DMS114 treated with DMSO at 0.1 percent for 48 hours (cell line): ENCODE data around the gene HMOX1.
A peak's percentile ranks its signal among the peaks of the same experiment; 100 is the strongest.

Experiments
- DNase-seq: peaks from one replicate; lab custom pipeline; 2025; ENCODE audit not compliant: unreplicated experiment; lab: John Stamatoyannopoulos, UW

The HMOX1 gene, protein sequence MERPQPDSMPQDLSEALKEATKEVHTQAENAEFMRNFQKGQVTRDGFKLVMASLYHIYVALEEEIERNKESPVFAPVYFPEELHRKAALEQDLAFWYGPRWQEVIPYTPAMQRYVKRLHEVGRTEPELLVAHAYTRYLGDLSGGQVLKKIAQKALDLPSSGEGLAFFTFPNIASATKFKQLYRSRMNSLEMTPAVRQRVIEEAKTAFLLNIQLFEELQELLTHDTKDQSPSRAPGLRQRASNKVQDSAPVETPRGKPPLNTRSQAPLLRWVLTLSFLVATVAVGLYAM

DNA sequence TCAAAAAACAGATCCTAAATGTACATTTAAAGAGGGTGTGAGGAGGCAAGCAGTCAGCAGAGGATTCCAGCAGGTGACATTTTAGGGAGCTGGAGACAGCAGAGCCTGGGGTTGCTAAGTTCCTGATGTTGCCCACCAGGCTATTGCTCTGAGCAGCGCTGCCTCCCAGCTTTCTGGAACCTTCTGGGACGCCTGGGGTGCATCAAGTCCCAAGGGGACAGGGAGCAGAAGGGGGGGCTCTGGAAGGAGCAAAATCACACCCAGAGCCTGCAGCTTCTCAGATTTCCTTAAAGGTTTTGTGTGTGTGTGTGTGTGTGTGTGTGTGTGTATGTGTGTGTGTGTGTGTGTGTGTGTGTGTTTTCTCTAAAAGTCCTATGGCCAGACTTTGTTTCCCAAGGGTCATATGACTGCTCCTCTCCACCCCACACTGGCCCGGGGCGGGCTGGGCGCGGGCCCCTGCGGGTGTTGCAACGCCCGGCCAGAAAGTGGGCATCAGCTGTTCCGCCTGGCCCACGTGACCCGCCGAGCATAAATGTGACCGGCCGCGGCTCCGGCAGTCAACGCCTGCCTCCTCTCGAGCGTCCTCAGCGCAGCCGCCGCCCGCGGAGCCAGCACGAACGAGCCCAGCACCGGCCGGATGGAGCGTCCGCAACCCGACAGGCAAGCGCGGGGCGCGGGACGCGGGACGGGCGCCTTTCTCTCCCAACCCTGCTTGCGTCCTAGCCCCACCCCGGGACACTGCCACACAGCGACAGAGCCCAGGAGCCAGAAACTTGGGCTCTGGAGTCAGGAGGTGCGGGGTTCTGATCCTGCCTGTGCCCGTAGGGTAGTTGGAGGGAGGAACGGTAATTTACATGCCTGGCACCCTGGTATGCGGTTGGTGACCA, at the start of gene HMOX1:
TSS of gene HMOX1 (plus strand) at position 560 of the 887 bp plus-strand sequence. CDS start at position 638, 78 bp downstream.
- peak; percentile 62 for DNase-seq

DNA sequence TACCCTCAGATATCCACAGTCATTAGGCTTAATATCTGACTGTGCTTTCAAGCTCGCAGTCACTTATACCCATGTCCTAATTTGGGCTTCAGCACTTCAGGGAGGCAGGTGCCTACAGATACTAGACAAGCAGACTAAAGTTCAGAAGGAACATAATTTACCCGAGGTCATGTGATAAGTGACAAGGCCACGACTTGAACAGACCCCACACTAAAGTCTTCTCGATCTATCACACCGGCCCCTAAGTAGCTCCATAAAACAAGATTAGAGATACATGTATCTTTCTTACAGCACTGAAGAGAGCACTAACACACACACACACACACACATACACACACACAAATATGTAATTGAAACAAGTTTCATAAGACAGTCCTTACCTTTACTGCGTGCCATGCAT, 48.6 kb upstream of the HMOX1 start:
- no peak for DNase-seq

DNA sequence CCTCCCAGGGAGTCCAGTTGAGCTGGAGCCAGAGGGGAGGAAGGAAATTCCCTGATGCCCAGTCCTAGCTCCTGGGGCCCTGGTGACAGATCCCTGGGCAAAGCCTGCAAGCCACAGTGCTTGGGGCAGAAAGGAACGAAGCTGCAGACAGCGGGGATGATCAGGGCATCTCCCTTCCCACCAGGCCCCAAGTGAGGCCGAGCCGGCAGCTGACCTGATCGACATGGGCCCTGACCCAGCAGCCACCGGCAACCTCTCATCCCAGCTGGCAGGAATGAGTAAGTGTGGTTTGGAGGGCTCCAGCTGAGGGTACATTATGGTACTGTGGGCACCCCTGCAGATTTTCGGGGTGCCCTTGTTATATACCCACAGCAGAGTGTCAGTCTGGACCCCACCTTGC, 47.7 kb upstream of the HMOX1 start:
- no peak for DNase-seq

DNA sequence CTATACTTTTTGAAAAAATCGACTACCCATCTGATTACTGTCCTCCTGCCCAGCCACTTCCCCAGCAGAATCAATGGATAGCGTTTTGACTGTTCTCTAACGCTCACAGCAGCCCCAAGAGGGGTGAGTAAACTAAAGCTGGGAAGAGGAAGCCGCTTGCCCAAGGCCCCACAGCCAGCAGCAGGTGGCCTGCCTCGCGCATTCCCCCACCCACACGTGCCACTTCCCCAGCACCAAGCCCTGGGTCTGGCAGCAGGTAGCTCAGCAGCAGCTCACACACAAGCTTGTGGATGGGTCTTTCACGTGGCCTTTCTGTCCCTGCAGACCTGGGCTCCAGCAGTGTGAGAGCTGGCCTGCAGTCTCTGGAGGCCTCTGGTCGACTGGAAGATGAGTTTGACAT, 46.9 kb upstream of the HMOX1 start:
- no peak for DNase-seq

DNA sequence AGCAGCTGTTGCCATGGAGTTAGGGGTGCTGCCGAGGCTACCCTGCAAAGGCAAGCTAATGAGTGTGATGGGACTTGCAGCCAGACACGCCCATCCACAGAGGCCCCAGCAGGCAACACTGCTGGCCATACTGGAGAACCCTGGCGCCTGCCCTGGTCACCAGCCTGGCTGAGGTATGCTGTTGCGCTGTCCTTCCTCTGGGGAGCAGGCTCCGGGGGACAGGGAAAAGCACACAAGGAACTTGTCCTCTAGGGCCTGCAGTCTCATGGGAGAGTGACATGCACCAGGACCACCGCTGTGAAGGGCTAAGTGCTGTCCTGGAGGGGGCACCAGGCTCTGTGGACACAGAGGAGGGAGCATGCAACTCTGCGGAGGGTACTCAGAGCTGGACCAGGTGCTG, 45.4 kb upstream of the HMOX1 start:
- DNase-seq: no peak

DNA sequence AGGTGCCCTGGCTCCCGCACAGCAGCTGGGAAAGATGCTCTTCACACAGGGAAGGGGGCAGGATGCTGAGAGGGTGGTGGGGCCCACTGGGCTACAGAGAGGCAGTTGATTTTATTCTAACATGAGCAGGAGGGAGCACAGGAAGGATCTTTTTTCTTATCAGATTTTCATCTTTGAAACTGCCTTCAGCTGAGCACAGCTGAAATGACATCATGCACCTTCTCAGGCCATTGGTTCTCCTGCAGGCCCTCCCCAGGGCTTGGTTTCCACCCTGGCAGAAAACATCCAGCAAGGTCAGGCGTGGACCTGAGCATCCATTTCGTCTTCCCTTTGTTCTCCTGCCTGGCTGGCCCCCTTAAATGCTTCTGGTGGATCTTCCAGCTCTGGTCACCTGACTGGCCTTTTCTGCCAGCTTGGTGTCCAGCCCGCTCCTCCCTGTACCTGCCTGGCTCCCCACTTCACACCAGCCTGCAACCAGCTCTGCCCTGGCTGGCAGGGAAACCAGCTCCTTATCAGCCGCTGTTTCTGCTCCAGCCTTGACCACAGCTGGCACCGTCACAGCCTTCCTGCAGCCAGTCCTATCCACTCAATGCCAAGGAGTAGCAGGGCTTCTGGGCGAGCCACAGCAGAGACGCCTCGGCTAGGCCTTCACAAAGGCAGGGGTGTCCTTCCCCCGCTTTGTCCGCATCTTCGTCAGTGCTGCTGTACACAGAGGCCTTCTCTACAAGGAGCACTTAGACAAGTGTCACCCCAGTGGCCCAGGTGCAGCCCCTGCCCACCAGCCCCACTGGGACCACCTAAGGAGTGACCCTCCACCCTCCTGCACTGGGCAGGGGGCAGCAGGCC, 44.7 kb upstream of the HMOX1 start:
- no peak for DNase-seq

DNA sequence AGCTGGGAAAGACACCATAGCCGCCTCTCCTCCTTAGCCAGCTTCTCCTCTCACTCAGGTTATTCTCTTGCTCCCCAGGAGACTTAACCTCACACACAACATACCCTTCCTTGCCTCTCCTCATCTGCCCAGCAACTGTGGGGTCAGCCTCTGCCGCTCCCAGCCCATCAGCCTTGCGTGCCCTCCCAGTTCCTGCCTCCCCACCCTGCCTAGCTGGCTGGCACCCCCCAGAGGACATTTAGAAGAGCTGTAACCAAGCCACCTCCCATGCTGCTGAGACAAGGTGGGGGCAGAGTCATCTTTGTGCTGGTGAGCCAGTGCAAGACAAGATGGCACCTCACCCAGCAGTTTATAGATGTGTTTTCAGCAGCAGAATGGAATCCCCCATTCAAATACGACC, 43.0 kb upstream of the HMOX1 start:
- no peak for DNase-seq

DNA sequence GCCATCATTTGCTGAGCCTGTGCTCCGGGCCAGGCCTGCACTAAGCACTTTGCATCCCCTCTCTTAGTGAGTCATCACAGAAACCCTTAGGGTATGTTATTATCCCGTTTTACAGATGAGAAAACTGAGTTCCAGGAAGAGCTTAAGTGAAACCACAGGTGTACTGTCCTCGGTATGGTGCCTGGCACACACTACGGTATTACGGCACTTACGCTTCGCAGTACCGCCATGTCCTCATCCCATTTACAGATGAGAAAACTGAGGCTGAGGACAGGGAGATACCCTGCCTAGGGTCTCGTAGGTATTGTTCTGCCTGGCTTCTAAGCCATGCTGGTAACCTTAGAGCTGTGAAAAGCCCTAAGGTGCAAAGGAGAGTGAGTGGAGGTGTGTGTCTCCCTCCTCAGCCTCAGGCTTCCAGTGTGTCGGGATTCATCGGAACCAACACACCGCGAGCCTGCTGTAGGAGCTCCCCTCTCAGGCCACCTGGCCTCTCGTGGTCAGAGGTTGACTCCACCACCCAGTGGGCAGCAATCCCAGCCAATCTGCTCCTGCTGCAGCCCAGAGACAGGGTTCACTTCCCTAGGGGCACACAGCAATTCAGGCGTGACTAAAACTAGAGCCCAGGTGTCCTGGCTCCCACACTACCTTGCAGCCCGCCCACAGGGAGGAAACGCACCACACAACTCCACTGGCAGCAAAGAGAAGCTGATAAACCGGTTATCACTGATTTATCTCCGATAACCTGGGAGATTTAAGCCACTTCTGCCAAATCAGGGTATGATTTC, 39.6 kb upstream of the HMOX1 start:
- no peak for DNase-seq

DNA sequence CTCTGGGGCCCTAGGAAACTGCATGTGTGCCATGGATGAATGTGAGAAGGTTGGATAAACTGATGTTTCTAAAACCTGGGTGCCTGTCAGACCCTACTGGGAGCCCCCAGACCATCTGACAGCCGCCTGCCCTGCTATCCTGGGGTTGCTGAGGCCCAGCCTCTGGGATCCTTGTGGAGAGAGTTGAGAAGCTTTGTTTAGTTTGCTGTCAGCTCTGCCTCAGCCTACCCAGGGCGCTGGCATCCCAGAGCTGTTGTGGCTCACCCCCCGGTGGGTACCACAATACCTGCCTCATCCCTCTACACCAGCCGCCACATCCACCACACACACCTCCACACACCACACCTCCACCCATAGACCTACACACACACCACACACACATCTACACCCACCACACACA, 38.5 kb upstream of the HMOX1 start:
- no peak for DNase-seq

DNA sequence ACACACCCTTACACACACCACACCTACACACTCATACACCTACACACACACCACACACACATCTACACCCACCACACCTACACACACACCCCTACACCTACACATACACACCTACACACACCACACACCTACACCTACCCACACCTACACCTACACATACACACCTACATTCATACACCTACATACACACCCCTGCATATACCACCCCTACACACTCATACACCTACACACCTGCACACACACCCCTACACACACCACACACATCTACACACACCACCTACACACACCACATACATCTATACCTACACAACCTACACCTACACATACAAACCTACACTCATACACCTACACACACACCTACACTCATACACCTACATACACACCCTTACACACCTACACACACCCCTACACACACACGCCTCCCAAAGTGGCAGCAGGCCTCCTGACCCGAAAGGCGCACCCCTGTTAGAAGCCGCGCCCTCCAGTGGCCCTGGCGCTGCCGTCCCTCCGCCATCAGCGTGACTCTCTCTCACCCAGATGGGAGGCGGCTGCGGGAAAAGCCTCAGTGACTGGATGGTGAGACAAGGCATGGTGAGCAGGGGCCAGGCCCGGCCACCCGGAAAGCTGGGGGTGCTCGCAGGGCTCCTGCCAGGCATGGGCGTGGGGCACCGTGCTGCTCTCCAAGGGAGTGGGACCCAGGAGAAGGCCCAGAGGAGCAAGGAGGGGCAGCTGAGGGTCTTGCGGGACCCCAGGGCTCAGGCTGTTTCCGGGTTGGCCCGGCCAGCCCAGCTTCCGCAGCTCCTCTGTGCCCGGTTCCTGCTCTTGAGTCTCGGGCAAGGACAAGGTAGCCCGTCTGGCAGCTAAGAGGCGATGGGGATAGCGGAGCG, 37.0 kb upstream of the HMOX1 start:
- DNase-seq: no peak

DNA sequence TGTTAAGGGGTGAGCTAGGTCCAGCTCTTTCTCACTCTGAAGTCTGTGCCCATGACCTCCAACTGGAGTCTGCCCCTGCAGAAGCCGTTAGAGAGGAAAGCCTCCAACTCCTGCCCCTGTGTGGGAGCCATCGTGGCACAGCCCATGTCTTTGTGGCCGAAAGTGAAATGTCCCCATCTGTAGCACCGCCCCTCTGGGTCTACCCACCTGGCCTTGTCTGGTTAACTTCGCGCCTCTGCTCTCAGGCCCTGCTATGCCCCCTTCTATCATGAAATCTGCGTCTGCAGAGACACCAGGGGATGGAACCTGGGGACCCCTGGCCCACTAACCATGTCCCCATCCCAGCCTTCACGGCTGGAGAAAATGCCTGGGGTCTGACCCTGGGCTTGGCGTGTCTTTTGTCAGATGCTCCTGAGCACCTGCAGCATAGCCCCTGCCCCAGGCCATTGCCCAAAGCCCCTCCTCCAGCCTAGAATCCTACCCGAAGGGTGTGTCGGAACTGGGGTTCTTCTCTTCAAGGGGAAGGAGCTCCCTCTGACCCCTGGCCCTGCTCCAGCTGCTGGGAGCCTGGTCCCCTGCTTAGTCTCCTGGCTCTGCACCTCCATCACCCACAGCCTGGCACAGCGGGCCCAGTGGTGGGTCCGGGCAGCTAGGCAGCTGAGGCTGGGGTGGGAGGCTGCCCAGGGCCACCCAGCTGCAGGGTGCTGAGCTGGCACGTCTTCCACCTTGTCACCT, 35.8 kb upstream of the HMOX1 start:
- DNase-seq: no peak

DNA sequence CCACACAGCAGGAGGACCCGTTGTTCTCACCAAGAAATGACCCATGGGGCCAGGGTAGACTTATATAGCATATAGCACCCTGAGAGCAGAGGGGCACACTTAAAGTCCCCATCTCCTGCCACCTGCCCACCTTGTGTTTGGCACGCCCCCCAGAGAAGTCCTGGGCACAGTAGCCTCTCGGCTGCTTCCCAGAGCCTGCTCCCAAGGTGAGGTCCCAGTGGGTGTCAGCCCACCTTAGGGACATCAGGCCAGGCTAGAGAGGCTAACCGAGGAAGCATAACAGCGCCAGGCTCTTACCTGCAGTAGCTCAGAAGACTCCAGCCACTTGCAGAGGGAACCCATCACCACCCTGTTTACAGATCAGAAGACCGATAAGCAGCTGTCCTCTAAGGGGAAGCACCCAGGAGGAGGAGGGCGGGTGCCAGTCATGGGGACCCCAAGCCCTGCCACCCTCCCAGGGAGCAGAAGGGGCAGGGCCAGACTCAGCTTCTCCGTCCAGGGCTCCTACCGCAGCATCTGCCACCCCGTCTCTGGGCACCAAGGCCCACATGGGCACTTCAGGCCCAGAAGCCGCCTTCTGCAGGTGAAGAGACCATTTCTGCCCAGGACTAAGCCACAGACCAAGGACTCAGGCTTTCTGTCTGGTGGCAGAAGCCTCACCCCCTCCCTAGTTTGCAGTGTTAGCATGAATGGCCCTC, 34.9 kb upstream of the HMOX1 start:
- no peak for DNase-seq

DNA sequence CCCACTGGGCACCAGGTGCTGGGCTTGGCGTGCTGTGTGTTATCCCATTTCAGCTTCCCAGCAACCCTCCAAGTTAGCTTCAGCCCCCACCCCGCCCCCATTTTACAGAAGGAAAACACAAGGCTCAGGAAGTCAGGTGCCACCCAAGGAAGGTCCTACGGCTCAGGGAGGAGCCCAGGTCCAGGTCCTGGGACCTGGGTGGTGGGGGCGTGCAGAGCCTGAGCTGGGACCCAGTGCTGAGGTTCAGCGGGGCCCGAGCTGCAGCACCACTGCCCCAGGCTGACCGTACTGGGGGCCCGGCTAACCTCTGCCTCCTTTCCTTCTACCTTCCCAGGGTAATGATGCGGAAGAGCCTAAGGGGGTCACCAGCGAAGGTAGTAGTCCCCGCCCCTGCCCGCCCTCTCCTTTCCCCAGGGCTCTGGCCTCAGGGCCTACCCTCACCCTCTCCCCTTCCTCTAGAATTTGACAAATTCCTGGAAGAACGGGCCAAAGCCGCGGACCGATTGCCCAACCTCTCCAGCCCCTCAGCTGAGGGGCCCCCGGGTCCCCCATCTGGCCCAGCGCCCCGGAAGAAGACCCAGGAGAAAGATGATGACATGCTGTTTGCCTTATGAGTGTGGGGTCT, 34.2 kb upstream of the HMOX1 start:
- DNase-seq: no peak

DNA sequence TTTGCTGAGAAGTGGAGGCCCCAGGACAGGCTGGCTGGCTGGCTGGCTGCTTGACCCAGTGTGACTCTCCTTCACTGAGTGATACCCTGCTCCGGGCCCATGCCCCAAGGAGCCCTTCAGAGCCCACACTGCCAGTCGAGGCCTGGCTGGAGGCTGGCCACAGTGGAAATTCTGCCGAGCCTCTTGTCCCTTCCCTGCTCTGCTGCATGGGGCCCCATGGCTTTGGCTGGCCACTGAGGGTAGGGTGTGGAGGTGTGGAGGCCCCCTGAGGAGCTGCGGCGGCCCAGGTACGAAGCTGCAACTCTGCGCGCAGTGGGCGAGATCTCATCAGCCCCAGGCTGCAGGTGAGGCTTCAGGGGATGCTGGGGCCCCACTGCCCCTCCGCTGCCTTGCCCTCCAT, 33.4 kb upstream of the HMOX1 start:
- DNase-seq: no peak

DNA sequence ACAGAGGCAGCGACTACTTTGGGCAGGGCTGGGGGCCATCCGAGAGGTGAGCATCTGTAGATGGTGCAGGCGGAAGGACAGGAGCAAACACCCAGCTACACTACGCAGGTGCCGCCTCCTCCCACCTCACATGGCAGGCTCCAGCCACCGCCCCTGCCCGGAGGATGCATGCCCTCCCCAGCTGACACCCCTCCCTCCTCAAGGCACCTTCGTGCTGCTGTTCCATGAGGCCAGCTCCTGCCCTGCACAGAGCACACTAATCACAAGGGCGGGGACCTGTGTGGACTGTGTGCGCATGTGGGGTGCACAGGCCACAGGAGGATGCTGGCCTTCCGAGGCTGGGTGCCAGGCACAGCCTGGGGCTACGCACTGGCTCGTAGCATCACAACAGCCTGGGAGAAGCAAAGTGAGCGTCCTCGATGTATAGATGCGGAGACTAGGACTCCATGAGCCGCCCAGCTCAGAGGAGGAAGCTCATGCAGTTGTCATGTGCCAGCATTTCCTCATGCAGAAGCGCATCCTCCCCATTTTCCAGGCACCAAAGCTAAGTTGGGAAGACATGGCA, 32.8 kb upstream of the HMOX1 start:
- DNase-seq: no peak

DNA sequence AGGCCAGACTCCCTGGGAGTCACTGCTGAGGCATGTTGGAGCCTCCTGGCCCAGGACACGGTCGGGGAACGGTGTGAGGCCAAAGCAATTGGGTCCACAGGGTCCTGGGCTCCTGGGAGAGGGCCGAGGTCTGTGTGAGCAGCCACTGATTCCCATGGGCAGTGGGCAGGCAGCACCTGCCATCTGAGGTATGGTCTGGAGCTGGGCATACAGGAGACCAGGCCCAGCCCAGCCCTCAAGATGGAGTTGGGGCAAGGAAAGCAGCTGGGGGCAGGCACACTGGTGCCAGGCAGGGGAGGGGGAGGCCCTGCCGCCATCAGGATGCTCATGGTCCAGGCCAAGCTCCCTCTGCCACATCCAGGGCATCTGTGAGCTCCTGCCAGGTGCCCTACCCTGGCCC, 32.2 kb upstream of the HMOX1 start:
- DNase-seq: no peak

DNA sequence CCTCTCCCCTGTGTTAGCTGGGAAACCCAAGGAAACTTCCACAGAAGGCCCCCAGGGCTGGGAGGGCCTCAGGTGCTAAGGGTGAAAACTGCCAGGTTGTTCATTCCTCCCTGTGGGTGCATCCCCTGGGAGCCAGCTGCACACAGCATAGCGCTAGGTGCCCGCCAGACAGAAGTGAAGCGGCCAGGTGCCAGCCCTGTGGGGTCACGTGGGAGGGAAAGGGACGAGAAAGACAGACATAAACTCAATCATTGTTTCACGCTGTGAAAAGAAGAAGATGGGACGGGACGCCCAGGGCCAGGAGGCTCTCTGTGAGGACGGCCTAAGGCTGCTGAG, 31.6 kb upstream of the HMOX1 start:
- no peak for DNase-seq
